A549 (cell line): ENCODE results near the gene PCNT. TPM values are rescaled to one million over a fixed set of nuclear protein-coding genes. Genes with fewer than 3 reads are reported as not detected.

Experiments used
- ATAC-seq, 2 experiments: fragments of 200-7000 bp in 1 of 2; fragments of >200 bp in 1 of 2; cut with Nextera tagmentation in 1 of 2; cut with Tn5 transposase in 1 of 2; 3 replicates each; pipeline versions ENCODE4 v1.8.0 to v1.9.1; 2018 to 2020; ENCODE audit warnings: mild to moderate bottlenecking in 1 of 2, moderate library complexity in 1 of 2
- CTCF ChIA-PET: fragments of 300-600 bp; sonication (Branson Sonifier 250); formaldehyde crosslinking; extraction: SDS; loops from one replicate; lab custom pipeline; 2021; ENCODE audit warnings: antibody characterized with exemption, inconsistent platforms; lab: Yijun Ruan, JAX
- POLR2A ChIA-PET: fragments of 350-600 bp; formaldehyde crosslinking; extraction: SDS; loops from one replicate; lab custom pipeline; 2021; ENCODE audit warnings: antibody characterized with exemption, inconsistent platforms; lab: Yijun Ruan, JAX
- DNase-seq, 2 experiments: peaks; one replicate each; pipeline versions ENCODE4 v3.0.0 to v3.0.0-alpha.2; 2011 to 2016; ENCODE audit warnings: low read depth in 1 of 2, low spot score in 1 of 2
- FAIRE-seq: peaks from 2 replicates; lab custom pipeline; 2011; peaks lifted over from hg19 to GRCh38; lab: Jason Lieb, UNC
- H3K27ac ChIP-seq, 2 experiments: fragments of >200 bp; sonication (Bioruptor Twin); formaldehyde crosslinking; 3 replicates each; pipeline ENCODE4 v1.5.1; 2016 to 2017
- H3K4me1 ChIP-seq: fragments of >200 bp; sonication (Bioruptor Twin); formaldehyde crosslinking; 3 replicates; pipeline ENCODE4 v1.6.1; 2016
- H3K4me2 ChIP-seq: fragments of >200 bp; sonication (Bioruptor Twin); formaldehyde crosslinking; 3 replicates; pipeline ENCODE4 v1.6.1; 2016
- H3K4me3 ChIP-seq: fragments of >200 bp; sonication (Bioruptor Twin); formaldehyde crosslinking; 3 replicates; pipeline ENCODE4 v1.5.1; 2016
- H3K9me3 ChIP-seq: fragments of >200 bp; sonication (Bioruptor Twin); formaldehyde crosslinking; 3 replicates; pipeline ENCODE4 v1.6.1; 2016
- EHF ChIP-seq: fragments of 250-450 bp; sonication (Bioruptor Pico); IDR thresholded peaks from 2 replicates; pipeline ENCODE4 v1.5.0; 2020; ENCODE audit warnings: mild to moderate bottlenecking
- EP300 ChIP-seq, 2 experiments: fragments of >200 bp; sonication (Bioruptor Twin); formaldehyde crosslinking; IDR thresholded peaks; 2 replicates in 1 of 2; 3 replicates in 1 of 2; pipeline ENCODE4 v1.6.1; 2016 to 2017
- FOSL2 ChIP-seq, 2 experiments: fragments of 450-650 bp in 1 of 2; fragments of >200 bp in 1 of 2; sonication (Bioruptor Twin) in 1 of 2; formaldehyde crosslinking; IDR thresholded peaks; 2 replicates each; pipeline versions ENCODE4 v1.5.0 to v1.6.1; 2016 to 2020; ENCODE audit warnings: mild to moderate bottlenecking in 1 of 2, moderate library complexity in 1 of 2
- FOXS1 ChIP-seq: fragments of 250-450 bp; sonication (Bioruptor Pico); IDR thresholded peaks from 2 replicates; pipeline ENCODE4 v1.5.0; 2020; ENCODE audit warnings: mild to moderate bottlenecking, moderate library complexity
- HES2 ChIP-seq: fragments of >200 bp; sonication (Bioruptor Twin); formaldehyde crosslinking; IDR thresholded peaks from 2 replicates; pipeline ENCODE4 v1.6.1; 2016
- JUN ChIP-seq, 2 experiments: fragments of >200 bp; sonication (Bioruptor Twin); formaldehyde crosslinking; IDR thresholded peaks; 2 replicates in 1 of 2; 3 replicates in 1 of 2; pipeline ENCODE4 v1.6.1; 2016 to 2017
- KDM5A ChIP-seq: fragments of 200-600 bp; sonication (generic); IDR thresholded peaks from 2 replicates; pipeline ENCODE4 v1.6.1; 2016; ENCODE audit warnings: antibody characterized with exemption, mild to moderate bottlenecking
- NFE2L2 ChIP-seq: fragments of 150-350 bp; conservative IDR thresholded peaks from 2 replicates; pipeline ENCODE4 v1.6.1; 2014; ENCODE audit warnings: low read length
- NR3C1 ChIP-seq: fragments of >200 bp; sonication (Bioruptor Twin); formaldehyde crosslinking; IDR thresholded peaks from 3 replicates; pipeline ENCODE4 v1.6.1; 2017
- PBX3 ChIP-seq: IDR thresholded peaks from 2 replicates; pipeline ENCODE4 v1.6.1; 2012
- PHF8 ChIP-seq: fragments of 200-600 bp; sonication (generic); IDR thresholded peaks from 2 replicates; pipeline ENCODE4 v1.6.1; 2016; ENCODE audit warnings: low read depth, mild to moderate bottlenecking, antibody characterized with exemption, moderate library complexity, borderline replicate concordance
- POLR2A ChIP-seq: IDR thresholded peaks from 2 replicates; pipeline ENCODE4 v1.6.1; 2012; ENCODE audit warnings: mild to moderate bottlenecking, low read length
- RCOR1 ChIP-seq: fragments of 150-350 bp; IDR thresholded peaks from 2 replicates; pipeline ENCODE4 v1.6.1; 2014; ENCODE audit warnings: antibody characterized with exemption, low read length, low read depth
- SMC3 ChIP-seq: fragments of >200 bp; sonication (Bioruptor Twin); formaldehyde crosslinking; IDR thresholded peaks from 3 replicates; pipeline ENCODE4 v1.6.1; 2018; ENCODE audit warnings: inconsistent platforms
- TP53 ChIP-seq: fragments of 250-450 bp; sonication (Bioruptor Pico); IDR thresholded peaks from 2 replicates; pipeline ENCODE4 v1.5.0; 2021; ENCODE audit warnings: mild to moderate bottlenecking, moderate library complexity
- ZC3H11A ChIP-seq: fragments of 450-650 bp; IDR thresholded peaks from 2 replicates; pipeline ENCODE4 v1.6.1; 2014; ENCODE audit warnings: antibody characterized with exemption, mild to moderate bottlenecking
- ZNF302 ChIP-seq: fragments of 250-450 bp; sonication (Bioruptor Pico); IDR thresholded peaks from 2 replicates; pipeline ENCODE4 v1.9.0; 2021; ENCODE audit warnings: inconsistent platforms, mild to moderate bottlenecking, moderate library complexity
- WGBS: methylation state at CpG from one replicate; pipeline ENCODE4 v1.1.6; 2017; ENCODE audit errors: missing lambda C conversion rate; 5-methylcytosine and 5-hydroxymethylcytosine counted together
- polyA plus RNA-seq, 4 experiments: library from polyadenylated mRNA; depleted of rRNA in 3 of 4; stranded (reverse); fragments of >200 nt; fragmentation: RNase III in 1 of 4; extraction: RNeasy Plus Mini Kit Qiagen cat#74134 plus additional on column Dnase treatment in 1 of 4; gene quantifications; 2 replicates in 3 of 4; 3 replicates in 1 of 4; pipeline ENCODE4 v1.2.3, GENCODE V29; 2011 to 2017
- TF ChIP-seq, protein P1 (sequence below): fragments of >200 bp; sonication (Bioruptor Twin); formaldehyde crosslinking; IDR thresholded peaks from 3 replicates; pipeline ENCODE4 v1.6.1; 2016
- TF ChIP-seq, protein P2 (sequence below): IDR thresholded peaks from 2 replicates; pipeline ENCODE4 v1.6.1; 2012; ENCODE audit warnings: low read depth, borderline replicate concordance
- TF ChIP-seq, protein P3 (sequence below): fragments of 200-600 bp; sonication (generic); IDR thresholded peaks from 2 replicates; pipeline ENCODE4 v1.6.1; 2016; ENCODE audit warnings: antibody characterized with exemption, mild to moderate bottlenecking, moderate library complexity
- TF ChIP-seq, protein P4 (sequence below): IDR thresholded peaks from 2 replicates; pipeline ENCODE4 v1.6.1; 2012

PCNT gene
- polyA plus RNA-seq, 2 of the 4 experiments (the other 2 are of a cell fraction) = 11.1 to 14.6 TPM

- Histone ChIP-seq H3K27ac (no peak overlapping the region), H3K4me2 (no peak overlapping the region), H3K4me1 (no peaks in the 10 kb centered on the region), H3K4me3 (no peak overlapping the region), H3K9me3 (no peaks in the 10 kb centered on the region)
- ATAC-seq (no peak), FAIRE-seq (no peak), DNase-seq (no peak)
- CTCF ChIA-PET = interaction anchor here (0.6 kb wide), 1 partner anchor 28 kb away, joined by 3 read pairs; no protein-coding TSS in a partner anchor
- TF ChIP-seq, protein P1, sequence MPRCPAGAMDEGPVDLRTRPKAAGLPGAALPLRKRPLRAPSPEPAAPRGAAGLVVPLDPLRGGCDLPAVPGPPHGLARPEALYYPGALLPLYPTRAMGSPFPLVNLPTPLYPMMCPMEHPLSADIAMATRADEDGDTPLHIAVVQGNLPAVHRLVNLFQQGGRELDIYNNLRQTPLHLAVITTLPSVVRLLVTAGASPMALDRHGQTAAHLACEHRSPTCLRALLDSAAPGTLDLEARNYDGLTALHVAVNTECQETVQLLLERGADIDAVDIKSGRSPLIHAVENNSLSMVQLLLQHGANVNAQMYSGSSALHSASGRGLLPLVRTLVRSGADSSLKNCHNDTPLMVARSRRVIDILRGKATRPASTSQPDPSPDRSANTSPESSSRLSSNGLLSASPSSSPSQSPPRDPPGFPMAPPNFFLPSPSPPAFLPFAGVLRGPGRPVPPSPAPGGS = no peak
- TF ChIP-seq SMC3 (no peak), PHF8 (no peak), FOXS1 (CRISPR knock-in tag) (no peak), EHF (CRISPR knock-in tag) (no peak), JUN (IDR thresholded peaks at IDR 0.05) (no peak), PBX3 (no peak), NFE2L2 (no peak), NR3C1 (no peak), ZNF302 (CRISPR knock-in tag) (no peak), FOSL2 (IDR thresholded peaks at IDR 0.05) (no peak), FOSL2 (CRISPR knock-in tag; IDR thresholded peaks at IDR 0.05) (no peak), HES2 (no peak), ZC3H11A (no peak), TP53 (CRISPR knock-in tag) (no peak), KDM5A (no peak), POLR2A (no peak), EP300 (IDR thresholded peaks at IDR 0.05) (no peak), RCOR1 (no peak)
- TF ChIP-seq, protein P2, sequence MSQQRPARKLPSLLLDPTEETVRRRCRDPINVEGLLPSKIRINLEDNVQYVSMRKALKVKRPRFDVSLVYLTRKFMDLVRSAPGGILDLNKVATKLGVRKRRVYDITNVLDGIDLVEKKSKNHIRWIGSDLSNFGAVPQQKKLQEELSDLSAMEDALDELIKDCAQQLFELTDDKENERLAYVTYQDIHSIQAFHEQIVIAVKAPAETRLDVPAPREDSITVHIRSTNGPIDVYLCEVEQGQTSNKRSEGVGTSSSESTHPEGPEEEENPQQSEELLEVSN = no peak
- TF ChIP-seq, protein P3, sequence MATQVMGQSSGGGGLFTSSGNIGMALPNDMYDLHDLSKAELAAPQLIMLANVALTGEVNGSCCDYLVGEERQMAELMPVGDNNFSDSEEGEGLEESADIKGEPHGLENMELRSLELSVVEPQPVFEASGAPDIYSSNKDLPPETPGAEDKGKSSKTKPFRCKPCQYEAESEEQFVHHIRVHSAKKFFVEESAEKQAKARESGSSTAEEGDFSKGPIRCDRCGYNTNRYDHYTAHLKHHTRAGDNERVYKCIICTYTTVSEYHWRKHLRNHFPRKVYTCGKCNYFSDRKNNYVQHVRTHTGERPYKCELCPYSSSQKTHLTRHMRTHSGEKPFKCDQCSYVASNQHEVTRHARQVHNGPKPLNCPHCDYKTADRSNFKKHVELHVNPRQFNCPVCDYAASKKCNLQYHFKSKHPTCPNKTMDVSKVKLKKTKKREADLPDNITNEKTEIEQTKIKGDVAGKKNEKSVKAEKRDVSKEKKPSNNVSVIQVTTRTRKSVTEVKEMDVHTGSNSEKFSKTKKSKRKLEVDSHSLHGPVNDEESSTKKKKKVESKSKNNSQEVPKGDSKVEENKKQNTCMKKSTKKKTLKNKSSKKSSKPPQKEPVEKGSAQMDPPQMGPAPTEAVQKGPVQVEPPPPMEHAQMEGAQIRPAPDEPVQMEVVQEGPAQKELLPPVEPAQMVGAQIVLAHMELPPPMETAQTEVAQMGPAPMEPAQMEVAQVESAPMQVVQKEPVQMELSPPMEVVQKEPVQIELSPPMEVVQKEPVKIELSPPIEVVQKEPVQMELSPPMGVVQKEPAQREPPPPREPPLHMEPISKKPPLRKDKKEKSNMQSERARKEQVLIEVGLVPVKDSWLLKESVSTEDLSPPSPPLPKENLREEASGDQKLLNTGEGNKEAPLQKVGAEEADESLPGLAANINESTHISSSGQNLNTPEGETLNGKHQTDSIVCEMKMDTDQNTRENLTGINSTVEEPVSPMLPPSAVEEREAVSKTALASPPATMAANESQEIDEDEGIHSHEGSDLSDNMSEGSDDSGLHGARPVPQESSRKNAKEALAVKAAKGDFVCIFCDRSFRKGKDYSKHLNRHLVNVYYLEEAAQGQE = no peak
- POLR2A ChIA-PET = no interaction called here
- 96% methylated on average over 8 of the region's 11 CpGs for WGBS
Measured at GRCh38 chr21:46351476-46352163, 27.7 kb downstream of the PCNT start.

DNA sequence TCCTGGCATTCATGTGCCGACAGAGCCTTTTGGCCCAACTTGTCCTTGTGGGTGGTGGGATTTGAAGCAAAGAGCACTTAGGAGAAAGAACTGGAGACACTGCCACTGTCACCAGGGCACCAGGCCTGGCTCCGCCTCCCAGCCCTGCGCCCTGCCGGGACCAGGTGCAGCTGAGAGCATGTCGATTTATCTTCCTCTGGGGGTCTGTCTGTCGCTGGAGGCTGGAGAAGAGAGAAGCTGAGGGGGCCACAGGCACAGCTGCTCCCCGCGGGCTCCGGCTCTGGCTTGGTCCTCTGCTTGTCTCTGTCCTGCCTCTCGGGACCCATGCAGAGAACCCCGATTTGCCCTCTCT lies 28.2 kb downstream of the PCNT start:
- CTCF ChIA-PET = interaction anchor here (0.6 kb wide), 1 partner anchor 27 kb away, joined by 3 read pairs; no protein-coding TSS in a partner anchor
- POLR2A ChIA-PET = no interaction called here

More for the DNA sequence above, 28.2 kb downstream of the PCNT start:
- FAIRE-seq (no peak), ATAC-seq (no peak), DNase-seq (no peak)
- Histone ChIP-seq H3K4me1 (no peaks in the 10 kb centered on the region), H3K27ac (no peak overlapping the region), H3K4me2 (no peak overlapping the region), H3K4me3 (no peak overlapping the region), H3K9me3 (no peaks in the 10 kb centered on the region)
- TF ChIP-seq, protein P4, sequence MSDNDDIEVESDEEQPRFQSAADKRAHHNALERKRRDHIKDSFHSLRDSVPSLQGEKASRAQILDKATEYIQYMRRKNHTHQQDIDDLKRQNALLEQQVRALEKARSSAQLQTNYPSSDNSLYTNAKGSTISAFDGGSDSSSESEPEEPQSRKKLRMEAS = no peak
- TF ChIP-seq HES2 (no peak), FOXS1 (CRISPR knock-in tag) (no peak)
- WGBS = no CpG with 5 or more reads among the region's 11 CpGs
